Islet of Langerhans (tissue), 1 donor: ENCODE data around the gene WNT2.

ENCODE experiments used
- FAIRE-seq: peaks from one replicate; lab custom pipeline; 2011; peaks lifted over from hg19 to GRCh38; lab: Jason Lieb, UNC

Gene WNT2

GRCh38 chr7:117322741-117323304, at the start of gene WNT2:
Gene WNT2, minus strand, starts transcription at chr7:117323058. Its CDS starts 69 bp downstream, at chr7:117322989.
- no peak for FAIRE-seq

- no peak for FAIRE-seq
Measured at GRCh38 chr7:117372073-117372472, 49.2 kb upstream of the WNT2 start.

- FAIRE-seq = no peak
Measured at GRCh38 chr7:117364339-117365080, 41.7 kb upstream of the WNT2 start.

- no peak for FAIRE-seq
Measured at GRCh38 chr7:117362294-117362888, 39.5 kb upstream of the WNT2 start.

GRCh38 chr7:117350027-117350426, 27.2 kb upstream of the WNT2 start:
- no peak for FAIRE-seq

- FAIRE-seq = no peak
Measured at GRCh38 chr7:117349570-117349969, 26.7 kb upstream of the WNT2 start.

- FAIRE-seq = no peak
Measured at GRCh38 chr7:117347962-117348672, 25.3 kb upstream of the WNT2 start.

- no peak for FAIRE-seq
Measured at GRCh38 chr7:117347480-117347879, 24.6 kb upstream of the WNT2 start.

GRCh38 chr7:117346161-117346560, 23.3 kb upstream of the WNT2 start:
- FAIRE-seq = no peak

- FAIRE-seq = no peak
Measured at GRCh38 chr7:117338020-117338419, 15.2 kb upstream of the WNT2 start.

- no peak for FAIRE-seq
Measured at GRCh38 chr7:117333168-117333567, 10.3 kb upstream of the WNT2 start.

- no peak for FAIRE-seq
Measured at GRCh38 chr7:117332031-117332430, 9.2 kb upstream of the WNT2 start.

GRCh38 chr7:117325836-117326235, 3.0 kb upstream of the WNT2 start:
- FAIRE-seq = no peak

- no peak for FAIRE-seq
Measured at GRCh38 chr7:117324960-117325359, 2.1 kb upstream of the WNT2 start.

GRCh38 chr7:117323851-117324711, 1.2 kb upstream of the WNT2 start:
- FAIRE-seq = no peak

GRCh38 chr7:117323305-117323850, 520 bp upstream of the WNT2 start:
- FAIRE-seq = no peak

- FAIRE-seq = no peak
Measured at GRCh38 chr7:117320523-117320922, 2.3 kb downstream of the WNT2 start.

- no peak for FAIRE-seq
Measured at GRCh38 chr7:117319181-117319580, 3.7 kb downstream of the WNT2 start.

- no peak for FAIRE-seq
Measured at GRCh38 chr7:117313582-117313981, 9.3 kb downstream of the WNT2 start.

- FAIRE-seq = no peak
Measured at GRCh38 chr7:117312593-117313580, 10.0 kb downstream of the WNT2 start.

GRCh38 chr7:117308891-117309290, 14.0 kb downstream of the WNT2 start:
- no peak for FAIRE-seq
